NCI-H345 treated with DMSO at 0.1 percent for 48 hours (cell line): Measurements from ENCODE around the gene LHFPL2.

Source experiments
- DNase-seq: peaks from one replicate; lab custom pipeline; 2025; ENCODE audit not compliant: unreplicated experiment; lab: John Stamatoyannopoulos, UW

Gene LHFPL2

DNA sequence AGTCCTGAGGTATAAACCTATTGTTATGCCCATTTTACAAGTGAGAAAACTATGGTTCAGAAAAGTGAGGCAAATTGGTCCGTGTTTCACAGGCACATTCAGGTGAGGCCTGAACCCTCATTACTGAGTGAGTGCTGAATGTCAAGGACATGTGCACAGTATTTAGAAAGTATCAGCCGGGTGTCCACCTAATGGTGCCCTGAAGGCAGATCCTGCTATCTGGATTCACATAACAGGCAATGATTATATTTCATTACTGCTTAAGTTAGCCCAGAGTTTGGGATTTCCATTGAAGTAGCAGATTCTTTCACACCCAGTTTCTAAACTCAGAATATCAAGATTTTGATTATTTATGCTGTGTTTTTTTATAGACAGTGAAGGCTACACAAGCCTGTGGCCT is 142.7 kb downstream of the LHFPL2 start:
- DNase-seq: no peak

GRCh38 chr5:78504704-78505677 is 143.6 kb downstream of the LHFPL2 start:
- no peak for DNase-seq

GRCh38 chr5:78503958-78504653 is 144.5 kb downstream of the LHFPL2 start:
- no peak for DNase-seq

GRCh38 chr5:78501411-78502352 is 146.9 kb downstream of the LHFPL2 start:
- DNase-seq: no peak

- DNase-seq: no peak
Measured at GRCh38 chr5:78500871-78501270, 147.7 kb downstream of the LHFPL2 start.

DNA sequence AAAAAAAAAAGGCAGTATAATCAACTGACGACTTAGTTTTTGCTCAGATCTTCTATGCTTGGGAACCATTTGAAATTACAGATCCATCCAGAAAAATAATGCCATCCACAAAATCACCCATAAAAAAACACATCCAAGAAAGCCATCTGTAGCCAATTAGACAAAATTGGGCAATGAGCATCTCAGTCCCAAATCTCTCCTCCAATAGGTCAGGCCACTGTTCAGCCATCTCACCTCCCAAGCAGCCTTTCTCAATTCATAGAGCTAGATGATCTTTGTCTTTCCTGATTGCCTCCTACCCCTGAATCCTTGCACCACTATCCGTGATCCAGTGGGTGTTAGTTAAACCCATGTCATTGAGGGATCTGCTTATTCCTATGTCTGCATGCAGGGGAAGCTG is 148.5 kb downstream of the LHFPL2 start:
- no peak for DNase-seq

DNA sequence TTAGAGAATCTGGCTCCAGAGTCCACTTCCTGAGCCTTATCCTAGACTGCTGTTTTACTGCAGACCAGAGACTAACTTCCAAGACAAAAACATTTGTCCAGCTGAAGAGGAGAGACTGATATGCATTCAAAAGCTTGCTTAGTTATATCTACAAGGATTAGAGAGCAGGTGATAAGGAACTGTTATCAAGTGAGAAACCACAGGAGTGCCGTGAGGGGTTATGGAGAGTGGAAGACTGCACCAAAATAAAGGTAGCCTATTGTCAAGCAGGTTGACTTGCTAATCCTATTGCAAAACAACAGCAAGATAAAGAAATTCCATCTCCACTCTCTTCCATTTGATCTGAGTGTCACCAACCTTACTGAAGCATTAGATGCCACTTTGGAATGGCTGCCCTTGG is 149.1 kb downstream of the LHFPL2 start:
- no peak for DNase-seq

GRCh38 chr5:78497573-78498533 is 150.7 kb downstream of the LHFPL2 start:
- DNase-seq: no peak

- no peak for DNase-seq
Measured at GRCh38 chr5:78496373-78496772, 152.2 kb downstream of the LHFPL2 start.

- DNase-seq: no peak
Measured at GRCh38 chr5:78495800-78496199, 152.8 kb downstream of the LHFPL2 start.

GRCh38 chr5:78492650-78493049 is 155.9 kb downstream of the LHFPL2 start:
- no peak for DNase-seq

- no peak for DNase-seq
Measured at GRCh38 chr5:78492224-78492623, 156.3 kb downstream of the LHFPL2 start.

GRCh38 chr5:78490709-78491485 is 157.7 kb downstream of the LHFPL2 start:
- DNase-seq: no peak

DNA sequence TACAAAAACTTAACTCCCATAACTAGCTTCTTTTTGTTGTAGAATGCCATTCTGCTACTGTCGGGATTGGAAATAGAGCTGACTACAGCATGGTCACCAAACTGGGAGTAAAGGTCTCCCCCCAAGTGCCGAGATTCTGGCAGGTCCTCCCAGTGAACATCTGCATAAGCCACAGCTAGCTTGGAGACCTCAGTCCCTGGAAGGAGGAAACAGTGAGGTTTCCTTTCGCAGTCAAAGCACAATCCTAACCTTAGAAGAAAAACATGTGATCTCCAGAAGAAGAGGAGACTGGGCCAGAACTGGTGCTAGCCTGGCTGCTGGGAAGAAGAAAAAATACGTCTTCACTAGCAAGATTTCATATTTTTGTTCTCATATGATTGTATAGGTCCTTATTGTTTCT is 160.7 kb downstream of the LHFPL2 start:
- DNase-seq: no peak

DNA sequence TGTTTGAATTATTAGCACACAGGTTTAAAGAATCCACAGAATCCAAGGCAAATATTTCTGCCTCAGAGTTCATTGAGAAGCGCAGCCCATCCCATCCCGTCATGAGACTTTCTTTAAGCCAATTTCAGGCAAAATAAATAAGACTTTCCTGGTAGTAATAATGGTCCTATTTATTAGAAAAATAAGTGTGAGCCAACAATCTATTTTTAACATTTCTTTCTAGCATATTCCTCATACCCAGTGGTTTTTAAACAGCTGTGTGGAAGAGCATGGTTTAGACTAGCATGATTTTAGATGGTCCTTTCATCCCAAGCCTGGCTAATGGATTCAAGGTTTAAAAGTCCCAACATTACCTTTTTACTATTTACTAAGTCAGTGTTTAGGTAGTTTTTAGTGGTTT is 162.4 kb downstream of the LHFPL2 start:
- no peak for DNase-seq

GRCh38 chr5:78483809-78484521 is 164.6 kb downstream of the LHFPL2 start:
- no peak for DNase-seq

DNA sequence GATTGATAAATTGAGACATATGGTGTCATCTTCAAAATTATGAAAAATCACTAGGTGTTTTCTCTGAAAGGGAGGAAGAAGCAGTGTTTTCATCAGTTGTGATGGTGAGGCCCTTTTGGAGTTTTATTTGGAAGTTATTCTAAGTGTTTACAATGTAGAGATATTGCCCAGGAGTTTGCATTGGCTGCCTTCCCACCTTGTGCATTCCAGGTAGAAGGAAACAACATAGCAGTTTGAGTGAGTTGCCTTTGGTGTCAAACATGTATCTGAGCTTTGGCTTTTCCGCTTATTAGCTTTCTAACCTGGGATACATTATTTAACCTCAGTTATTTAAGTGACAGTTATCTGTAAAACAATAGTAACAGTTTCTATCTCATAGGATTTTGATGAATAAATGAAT is 165.6 kb downstream of the LHFPL2 start:
- DNase-seq: no peak

- no peak for DNase-seq
Measured at GRCh38 chr5:78476795-78477194, 171.8 kb downstream of the LHFPL2 start.

GRCh38 chr5:78475370-78475769 is 173.2 kb downstream of the LHFPL2 start:
- no peak for DNase-seq
